IMR-90 (cell line): ENCODE measurements around the gene ZAP70. TPM values are rescaled to one million over a fixed set of nuclear protein-coding genes. Genes with fewer than 3 reads are reported as not detected.

ENCODE experiments used
- ATAC-seq: fragments of 200-7000 bp; cut with Tn5 transposase; 2 replicates; pipeline ENCODE4 v1.9.1; 2020; ENCODE audit warnings: low read depth, mild to moderate bottlenecking, moderate library complexity
- BruUV-seq: library from RNA; stranded (reverse); fragments of 400-500 nt; replicated peaks from 2 replicates; lab custom pipeline; 2021; lab: Mats Ljungman, UMichigan
- CTCF ChIA-PET: fragments of 300-600 bp; formaldehyde crosslinking; extraction: SDS; loops from one replicate; lab custom pipeline; 2021; ENCODE audit warnings: antibody characterized with exemption; lab: Yijun Ruan, JAX
- POLR2A ChIA-PET: fragments of 300-600 bp; sonication (Branson Sonifier 250); formaldehyde crosslinking; loops from one replicate; lab custom pipeline; 2022; ENCODE audit warnings: antibody characterized with exemption; ENCODE audit not compliant: unreplicated experiment; lab: Charles Lee
- DNase-seq: peaks from one replicate; pipeline ENCODE4 v3.0.0; 2013
- H2AFZ ChIP-seq: replicated peaks from 2 replicates; pipeline ENCODE3; 2013; ENCODE audit warnings: low read length, mild to moderate bottlenecking; ENCODE audit not compliant: poor library complexity
- H2AK5ac ChIP-seq: 2 replicates; pipeline ENCODE4 v1.6.1; 2013; ENCODE audit warnings: low read depth, low read length, inconsistent platforms
- H2AK9ac ChIP-seq: replicated peaks from 2 replicates; pipeline ENCODE3; 2013; ENCODE audit warnings: mild to moderate bottlenecking, low read depth, low read length, moderate library complexity; ENCODE audit not compliant: poor library complexity
- H2BK120ac ChIP-seq: 2 replicates; pipeline ENCODE4 v1.6.1; 2013; ENCODE audit warnings: low read depth, low read length, inconsistent platforms
- H2BK15ac ChIP-seq: 3 replicates; pipeline ENCODE4 v1.6.1; 2013; ENCODE audit warnings: low read depth, low read length, inconsistent platforms
- H2BK20ac ChIP-seq: 2 replicates; pipeline ENCODE4 v1.6.1; 2013; ENCODE audit warnings: low read depth, mild to moderate bottlenecking, inconsistent platforms, low read length, moderate library complexity
- H2BK5ac ChIP-seq: 2 replicates; pipeline ENCODE4 v1.6.1; 2013; ENCODE audit warnings: mild to moderate bottlenecking, low read depth, low read length, inconsistent platforms; ENCODE audit not compliant: poor library complexity, severe bottlenecking
- H3K14ac ChIP-seq: replicated peaks from 2 replicates; pipeline ENCODE4 v1.6.1; 2013; ENCODE audit warnings: low read depth, low read length, inconsistent platforms
- H3K18ac ChIP-seq: 2 replicates; pipeline ENCODE4 v1.6.1; 2013; ENCODE audit warnings: low read depth, low read length, control low read depth
- H3K23ac ChIP-seq: 2 replicates; pipeline ENCODE4 v1.6.1; 2013; ENCODE audit warnings: low read depth, low read length, inconsistent platforms
- H3K27ac ChIP-seq: 2 replicates; pipeline ENCODE4 v1.5.1; 2013; ENCODE audit warnings: mild to moderate bottlenecking, control low read depth, low read length; ENCODE audit not compliant: insufficient read depth
- H3K27me3 ChIP-seq: 2 replicates; pipeline ENCODE4 v1.6.1; 2013; ENCODE audit warnings: low read length; ENCODE audit not compliant: control insufficient read depth, insufficient read depth
- H3K36me3 ChIP-seq: 2 replicates; pipeline ENCODE4 v1.6.1; 2013; ENCODE audit warnings: low read length, mixed read lengths; ENCODE audit not compliant: control insufficient read depth, insufficient read depth
- H3K4ac ChIP-seq: 2 replicates; pipeline ENCODE4 v1.6.1; 2013; ENCODE audit warnings: low read depth, low read length, inconsistent platforms
- H3K4me1 ChIP-seq: 2 replicates; pipeline ENCODE4 v1.6.1; 2013; ENCODE audit warnings: low read length, mixed read lengths; ENCODE audit not compliant: control insufficient read depth, insufficient read depth
- H3K4me2 ChIP-seq: 2 replicates; pipeline ENCODE4 v1.6.1; 2013; ENCODE audit warnings: low read depth, mild to moderate bottlenecking, control low read depth, low read length, moderate library complexity
- H3K4me3 ChIP-seq: 2 replicates; pipeline ENCODE4 v1.5.1; 2013; ENCODE audit warnings: low read depth, mild to moderate bottlenecking, control low read depth, low read length, moderate library complexity; ENCODE audit not compliant: insufficient read depth
- H3K56ac ChIP-seq: 2 replicates; pipeline ENCODE4 v1.6.1; 2013; ENCODE audit warnings: low read length, inconsistent platforms; ENCODE audit not compliant: insufficient read depth; ENCODE audit errors: extremely low read depth
- H3K79me1 ChIP-seq, 2 experiments: 2 replicates each; pipeline ENCODE4 v1.6.1; 2013; ENCODE audit warnings: low read length in 2 of 2, inconsistent platforms in 1 of 2, low read depth in 1 of 2
- H3K9ac ChIP-seq: 2 replicates; pipeline ENCODE4 v1.6.1; 2013; ENCODE audit warnings: low read depth, low read length, control low read depth
- H3K9me1 ChIP-seq: 2 replicates; pipeline ENCODE4 v1.6.1; 2013; ENCODE audit warnings: low read length, inconsistent platforms; ENCODE audit not compliant: insufficient read depth
- H3K9me3 ChIP-seq: 2 replicates; pipeline ENCODE4 v1.6.1; 2013; ENCODE audit warnings: low read length; ENCODE audit not compliant: control insufficient read depth, insufficient read depth
- H4K20me1 ChIP-seq: 2 replicates; pipeline ENCODE4 v1.6.1; 2013; ENCODE audit warnings: low read length, inconsistent platforms; ENCODE audit not compliant: insufficient read depth
- H4K5ac ChIP-seq: 2 replicates; pipeline ENCODE4 v1.6.1; 2013; ENCODE audit warnings: mild to moderate bottlenecking, low read depth, low read length, control low read depth
- H4K8ac ChIP-seq, 2 experiments: 2 replicates each; pipeline ENCODE4 v1.6.1; 2013; ENCODE audit warnings: low read depth in 2 of 2, low read length in 2 of 2, control low read depth in 1 of 2, inconsistent platforms in 1 of 2
- H4K91ac ChIP-seq: 2 replicates; pipeline ENCODE4 v1.6.1; 2013; ENCODE audit warnings: low read depth, low read length, inconsistent platforms; ENCODE audit not compliant: insufficient read depth
- BHLHE40 ChIP-seq: fragments of 150-350 bp; IDR thresholded peaks from 2 replicates; pipeline ENCODE4 v1.6.1; 2016; ENCODE audit warnings: mild to moderate bottlenecking, low read depth, low read length
- CEBPB ChIP-seq: IDR thresholded peaks from 2 replicates; pipeline ENCODE4 v1.6.1; 2012; ENCODE audit warnings: low read depth, low read length, improper control_type of control experiment
- CTCF ChIP-seq: conservative IDR thresholded peaks from 2 replicates; pipeline ENCODE4 v1.5.1; 2012; ENCODE audit warnings: mild to moderate bottlenecking, low read depth, low read length, improper control_type of control experiment
- ELK1 ChIP-seq: fragments of 150-350 bp; IDR thresholded peaks from 2 replicates; pipeline ENCODE4 v1.6.1; 2016; ENCODE audit warnings: low read depth, mild to moderate bottlenecking, low read length, moderate library complexity, borderline replicate concordance
- MAFK ChIP-seq: IDR thresholded peaks from 2 replicates; pipeline ENCODE4 v1.6.1; 2012; ENCODE audit warnings: low read depth, low read length, improper control_type of control experiment
- MXI1 ChIP-seq: IDR thresholded peaks from 2 replicates; pipeline ENCODE4 v1.6.1; 2012; ENCODE audit warnings: low read depth, mild to moderate bottlenecking, low read length, moderate library complexity, borderline replicate concordance
- NFE2L2 ChIP-seq: fragments of 150-350 bp; IDR thresholded peaks from 2 replicates; pipeline ENCODE4 v1.6.1; 2016; ENCODE audit warnings: low read depth, mild to moderate bottlenecking, low read length
- POLR2A ChIP-seq: IDR thresholded peaks from 2 replicates; pipeline ENCODE4 v1.6.1; 2012; ENCODE audit warnings: mild to moderate bottlenecking, low read depth, low read length
- RCOR1 ChIP-seq: IDR thresholded peaks from 2 replicates; pipeline ENCODE4 v1.6.1; 2012; ENCODE audit warnings: mild to moderate bottlenecking, low read length, improper control_type of control experiment; ENCODE audit not compliant: insufficient replicate concordance
- RFX5 ChIP-seq: IDR thresholded peaks from 2 replicates; pipeline ENCODE4 v1.8.0; 2012; ENCODE audit warnings: low read depth, mild to moderate bottlenecking, low read length, moderate library complexity
- SMC3 ChIP-seq: fragments of 150-350 bp; IDR thresholded peaks from 2 replicates; pipeline ENCODE4 v1.6.1; 2016; ENCODE audit warnings: low read depth, mild to moderate bottlenecking, antibody characterized with exemption, low read length, moderate library complexity
- USF2 ChIP-seq: fragments of 150-350 bp; IDR thresholded peaks from 2 replicates; pipeline ENCODE4 v1.6.1; 2017; ENCODE audit warnings: mild to moderate bottlenecking, antibody characterized with exemption, low read length, low read depth
- WGBS, 2 experiments: methylation state at CpG; one replicate each; pipeline versions ENCODE4 v1.1.5 to v1.1.7; 2013; ENCODE audit warnings: missing lambda C conversion rate in 2 of 2; ENCODE audit not compliant: insufficient read length in 1 of 2; ENCODE audit errors: extremely low coverage in 2 of 2; 5-methylcytosine and 5-hydroxymethylcytosine counted together
- dilution Hi-C: fragments of 300-500 bp; cut with HindIII; formaldehyde crosslinking; loops from one replicate; pipeline ENCODE4 v1.14.3; 2018; ENCODE audit warnings: low sequenced_read_pairs; ENCODE audit not compliant: unreplicated experiment
- in situ Hi-C: fragments of 300-500 bp; cut with MboI; formaldehyde crosslinking; loops from 3 replicates; pipeline ENCODE4 v1.14.3; 2019; ENCODE audit warnings: low sequenced_read_pairs, inconsistent platforms, mixed read lengths
- intact Hi-C: fragments of 100-400 bp; cut with micrococcal nuclease; formaldehyde crosslinking; loops from 2 replicates; pipeline ENCODE4 v1.10.0; 2022
- polyA plus RNA-seq, 3 experiments: library from polyadenylated mRNA; depleted of rRNA; stranded (reverse); fragments of >200 nt; gene quantifications; 2 replicates each; pipeline ENCODE4 v1.2.3, GENCODE V29; 2012; ENCODE audit warnings: low replicate concordance in 1 of 3
- total RNA-seq: library from RNA; depleted of rRNA; stranded (reverse); fragments of >200 nt; gene quantifications from 2 replicates; pipeline ENCODE4 v1.2.3, GENCODE V29; 2012

Gene ZAP70
- total and polyA plus RNA-seq, 2 of the 4 experiments (the other 2 are of a cell fraction) = under 0.01 to 0.09 TPM

- Histone ChIP-seq H3K9me3 (no peaks in the 10 kb centered on the region), H2BK120ac (no peak overlapping the region), H3K79me1 (no peaks in the 10 kb centered on the region), H3K9me1 (0 out of 2 replicates have a peak, but pooled peaks cover 3% of the 10 kb centered on the region), H3K4me2 (no peak overlapping the region), H4K91ac (no peak overlapping the region), H3K9ac (no peak overlapping the region), H3K27ac (no peak overlapping the region), H3K36me3 (no peaks in the 10 kb centered on the region), H3K14ac (no peak overlapping the region), H4K5ac (no peak overlapping the region), H3K4me1 (no peaks in the 10 kb centered on the region), H3K4me3 (no peak overlapping the region), H2BK5ac (no peak overlapping the region), H3K18ac (no peak overlapping the region), H2BK20ac (no peak overlapping the region), H3K56ac (no peak overlapping the region), H2AK5ac (no peak overlapping the region), H3K4ac (no peak overlapping the region), H4K8ac (no peak overlapping the region), H3K27me3 (no peaks in the 10 kb centered on the region), H2AK9ac (no peak overlapping the region), H4K20me1 (no peaks in the 10 kb centered on the region), H3K23ac (no peak overlapping the region), H2AFZ (no peak overlapping the region), H2BK15ac (no peak overlapping the region)
- ChIA-PET CTCF (no interaction called here), POLR2A (no interaction called here)
- dilution Hi-C loops = no loop called here
- no peak for DNase-seq
- in situ Hi-C loops = no loop called here
- no peak for ATAC-seq
- intact Hi-C loops = no loop called here
- TF ChIP-seq RFX5 (no peak), NFE2L2 (peak; percentile 83), ELK1 (no peak), CEBPB (no peak), MXI1 (no peak), USF2 (no peak), MAFK (0 out of 2 replicates have a peak, but pooled peaks have one; percentile 8), POLR2A (no peak), BHLHE40 (no peak), SMC3 (no peak), RCOR1 (no peak), CTCF (no peak)
- WGBS, 2 experiments = no CpG with 5 or more reads among the region's 1 CpG
- no TSS peak for BruUV-seq
Measured at GRCh38 chr2:97678298-97678697, 35.1 kb upstream of the ZAP70 start.
